NCI-H1694 treated with DMSO at 0.1 percent for 48 hours (cell line): ENCODE results near the gene ANKRD37.

ENCODE experiments used
- DNase-seq: peaks from one replicate; lab custom pipeline; 2025; lab: John Stamatoyannopoulos, UW

The ANKRD37 gene

DNA sequence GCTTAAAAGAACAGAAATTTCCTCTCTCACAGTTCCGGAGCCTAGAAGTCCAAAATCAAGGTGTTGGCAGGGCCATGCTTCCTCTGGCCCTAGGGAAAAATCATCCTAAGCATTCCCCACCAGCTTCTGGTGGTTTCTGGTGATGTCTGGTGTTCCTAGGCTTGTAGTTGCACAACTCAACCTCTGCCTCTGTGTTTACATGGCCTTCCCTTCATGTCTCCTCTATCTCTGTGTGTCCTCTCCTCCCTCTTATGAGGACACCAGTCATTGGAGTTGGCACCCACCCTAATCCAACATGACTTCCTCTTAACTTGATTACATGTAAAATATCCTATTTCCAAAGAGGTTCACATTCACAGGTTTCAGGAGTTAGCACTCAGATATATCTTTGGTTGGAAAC is 16.3 kb upstream of the ANKRD37 start:
- DNase-seq, result no peak

DNA sequence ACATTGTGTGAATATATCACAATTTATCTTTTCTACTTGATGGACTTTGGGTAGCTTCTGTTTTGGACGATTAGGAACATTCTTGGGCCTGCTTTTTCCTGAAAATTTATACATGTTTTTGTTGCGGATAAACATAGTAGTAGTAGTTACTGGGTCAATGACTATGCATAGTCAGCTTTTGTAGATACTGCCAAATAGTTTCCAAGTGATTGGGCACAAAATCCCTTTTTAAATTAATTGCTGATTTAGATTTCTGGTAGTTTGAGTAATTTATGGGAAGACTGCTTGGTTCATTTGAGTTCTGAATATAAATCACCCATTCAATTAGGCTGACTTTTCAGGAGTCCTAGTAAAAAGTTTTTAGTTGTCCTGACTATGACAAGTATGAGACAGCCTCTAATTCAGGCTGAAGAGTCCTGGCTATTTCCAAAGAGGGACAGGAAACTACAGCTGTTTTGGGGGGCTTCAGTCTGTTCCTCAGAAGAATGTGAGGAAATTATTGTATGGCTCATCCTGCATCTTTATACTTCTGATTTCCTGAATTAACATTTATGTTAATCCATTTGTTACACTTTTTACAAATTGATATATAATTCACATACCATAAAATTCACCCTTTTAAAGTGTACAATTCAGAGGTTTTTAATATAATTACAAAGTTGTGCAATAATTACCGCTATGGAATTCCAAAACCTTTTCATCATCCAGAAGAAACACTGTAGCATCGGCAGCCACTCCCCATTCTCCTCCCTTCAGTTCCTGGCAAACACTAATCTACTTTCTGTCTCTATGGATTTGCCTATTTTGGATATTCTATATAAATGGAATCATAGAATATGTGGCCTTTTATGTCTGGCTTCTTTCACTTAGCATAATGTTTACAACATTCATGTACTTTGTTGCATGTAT is 15.1 kb upstream of the ANKRD37 start:
- no peak for DNase-seq

- DNase-seq, result no peak
Measured at GRCh38 chr4:185382754-185383153, 13.9 kb upstream of the ANKRD37 start.

GRCh38 chr4:185383451-185383850 is 13.2 kb upstream of the ANKRD37 start:
- no peak for DNase-seq

DNA sequence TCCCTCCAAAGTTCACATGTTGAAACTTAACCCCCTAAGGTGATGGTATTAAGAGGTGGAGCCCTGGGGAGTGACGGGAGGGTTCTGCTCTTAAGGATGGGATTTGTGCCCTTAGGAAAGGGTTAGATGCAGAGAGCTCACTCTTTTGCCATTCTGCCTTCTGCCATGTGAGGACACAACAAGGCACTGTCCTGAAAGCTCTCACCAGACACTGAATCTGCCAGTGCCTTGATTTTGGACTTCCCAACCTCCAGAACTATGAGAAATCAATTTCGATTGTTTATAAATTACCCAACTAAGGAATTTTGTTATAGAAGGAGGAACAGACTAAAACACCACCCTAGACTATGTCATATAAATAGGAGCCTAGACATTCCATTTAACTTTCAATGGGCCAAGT is 12.6 kb upstream of the ANKRD37 start:
- no peak for DNase-seq

- DNase-seq, result no peak
Measured at GRCh38 chr4:185384930-185385331, 11.7 kb upstream of the ANKRD37 start.

GRCh38 chr4:185387957-185388356 is 8.7 kb upstream of the ANKRD37 start:
- DNase-seq, result no peak

DNA sequence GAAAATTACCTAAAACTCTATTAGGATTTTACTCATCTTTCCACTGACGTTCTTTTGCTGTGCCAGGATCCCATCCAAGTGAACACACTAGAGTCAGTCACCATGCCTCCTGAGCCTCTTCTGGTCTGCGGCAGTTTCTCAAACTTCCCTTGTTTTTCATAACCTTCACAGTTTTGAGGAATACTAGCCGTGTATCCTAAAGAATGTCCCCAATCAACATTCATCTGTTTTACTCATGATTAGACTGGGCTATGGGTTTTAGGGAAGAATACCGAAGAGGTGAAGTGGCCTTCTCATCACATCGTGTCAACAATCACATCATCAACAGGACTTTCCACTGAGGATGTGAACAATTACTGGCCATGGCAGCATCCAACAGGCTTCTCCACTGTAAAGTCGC is 5.7 kb upstream of the ANKRD37 start:
- DNase-seq, result no peak

GRCh38 chr4:185392156-185392555 is 4.5 kb upstream of the ANKRD37 start:
- DNase-seq, result no peak

DNA sequence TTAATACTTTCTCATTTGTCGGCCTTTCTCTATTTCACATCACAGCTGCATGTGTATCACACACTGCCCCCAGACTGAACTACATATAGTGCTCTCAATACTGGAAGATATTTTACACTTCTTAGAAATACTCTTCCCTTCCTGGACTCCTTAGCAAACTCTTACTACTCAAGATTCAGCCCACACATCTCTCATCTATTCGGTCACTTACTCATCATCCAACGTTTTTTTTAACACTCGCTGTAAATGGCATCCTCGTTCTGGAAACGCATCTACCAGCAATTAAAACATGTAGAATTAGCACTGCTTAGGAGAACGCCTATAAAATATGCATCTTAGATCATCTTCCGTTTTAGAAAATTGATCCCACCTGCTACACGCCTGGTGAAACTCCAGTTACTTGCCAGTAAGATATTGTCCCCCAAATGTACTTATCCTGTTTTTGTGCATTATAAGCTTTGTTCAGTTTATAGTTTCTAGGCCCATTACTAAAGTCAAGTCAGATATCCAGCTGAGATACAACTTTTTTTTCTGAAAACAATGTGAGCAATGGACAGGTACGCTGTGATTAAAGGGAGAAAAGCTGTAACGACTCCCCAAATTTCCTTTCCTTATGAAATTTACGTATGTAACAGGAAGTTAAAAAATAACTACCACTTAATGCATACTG is 1.9 kb upstream of the ANKRD37 start:
- DNase-seq, result no peak

DNA sequence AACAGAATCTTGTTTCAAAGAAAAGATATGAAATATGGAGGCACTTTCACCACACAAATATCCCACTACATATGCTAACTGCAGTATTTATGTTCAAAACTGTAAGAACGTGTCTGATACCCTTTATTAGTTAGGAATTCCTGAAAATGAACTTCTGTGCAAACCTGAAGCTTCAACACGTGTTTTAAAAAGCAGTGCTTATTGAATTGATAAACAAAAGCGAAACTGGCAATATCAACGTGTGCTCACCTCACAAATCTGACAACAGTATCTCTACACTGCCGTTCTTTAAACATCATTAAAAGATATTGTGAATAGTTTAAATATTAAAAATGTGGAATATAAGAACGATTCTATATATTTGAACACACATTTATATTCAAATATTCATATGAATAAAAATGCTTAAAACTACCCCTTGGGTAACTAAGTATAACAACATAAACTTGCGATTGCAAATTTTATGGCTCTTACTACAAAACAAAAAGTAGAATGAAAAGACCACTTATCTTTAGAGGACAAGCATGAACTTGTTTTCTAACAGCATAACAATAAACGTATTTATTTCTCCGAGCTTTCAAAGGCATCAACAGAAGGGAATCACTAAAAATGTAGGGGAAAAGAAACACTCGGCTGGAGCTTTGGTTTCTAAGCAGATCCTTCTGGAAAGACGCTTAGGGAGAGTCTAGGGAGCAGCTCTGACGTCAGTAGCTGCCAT is 1.2 kb upstream of the ANKRD37 start, which contains the start of gene LRP2BP:
Gene LRP2BP, minus strand, starts transcription at position 687 of the 718 bp plus-strand sequence. CDS start 17,738 bp downstream, outside the sequence.
- DNase-seq, result peak; percentile 15

- DNase-seq, result peak; percentile 88
Measured at GRCh38 chr4:185395956-185396723, 501 bp upstream of the ANKRD37 start.

- no peak for DNase-seq
Measured at GRCh38 chr4:185398618-185399017, 2.0 kb downstream of the ANKRD37 start.

GRCh38 chr4:185399466-185399865 is 2.8 kb downstream of the ANKRD37 start:
- no peak for DNase-seq

DNA sequence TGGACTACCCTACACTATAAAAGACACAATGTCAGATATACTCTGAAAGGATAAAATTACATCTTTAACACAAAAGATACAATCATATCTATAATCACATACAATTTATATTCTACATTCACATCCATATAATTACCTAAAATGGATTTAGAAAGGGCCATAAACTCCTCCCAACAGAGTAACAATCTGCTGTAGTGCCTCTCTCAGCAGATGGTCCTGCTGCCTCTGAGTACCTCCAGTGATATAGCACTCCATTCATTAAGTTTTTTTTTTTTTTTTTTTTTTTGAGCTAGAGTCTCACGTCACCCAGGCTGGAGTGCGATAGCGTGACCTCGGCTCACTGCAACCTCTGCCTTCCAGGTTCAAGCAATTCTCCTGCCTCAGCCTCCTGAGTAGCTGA is 7.4 kb downstream of the ANKRD37 start:
- DNase-seq, result peak; percentile 53

DNA sequence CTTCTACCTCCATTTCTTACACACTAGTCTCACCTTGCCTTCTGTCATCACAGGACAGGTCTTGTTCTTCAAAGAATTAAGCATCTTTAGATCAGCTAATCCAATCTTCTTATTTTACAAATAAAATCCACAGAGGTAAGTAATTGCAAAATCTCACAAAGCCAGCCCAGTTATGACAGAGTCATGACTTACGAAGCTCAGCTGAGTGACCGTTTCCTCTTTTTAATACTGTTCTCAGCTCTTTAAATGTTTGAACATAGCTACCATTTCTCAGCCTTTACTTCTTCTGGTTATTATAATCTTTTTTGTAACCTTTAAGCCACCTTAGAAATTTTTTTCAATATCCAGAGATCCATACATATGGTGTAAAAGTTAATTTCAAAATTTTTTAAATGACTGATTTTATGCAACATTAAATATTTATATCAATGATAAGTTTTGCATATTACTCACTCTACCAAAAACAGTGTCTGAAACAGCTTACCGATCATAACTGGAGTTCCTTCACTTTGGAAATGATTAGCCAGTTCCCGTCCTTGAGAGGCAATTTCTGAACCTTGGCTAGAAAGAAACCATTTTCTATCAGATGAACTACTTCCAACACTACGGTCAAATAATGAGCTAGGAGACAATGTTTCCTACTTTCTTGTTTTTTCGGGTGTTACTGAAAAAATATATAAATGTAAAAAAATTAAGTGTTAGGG is 8.8 kb downstream of the ANKRD37 start:
- no peak for DNase-seq

GRCh38 chr4:185408432-185408831 is 11.8 kb downstream of the ANKRD37 start:
- DNase-seq, result no peak

DNA sequence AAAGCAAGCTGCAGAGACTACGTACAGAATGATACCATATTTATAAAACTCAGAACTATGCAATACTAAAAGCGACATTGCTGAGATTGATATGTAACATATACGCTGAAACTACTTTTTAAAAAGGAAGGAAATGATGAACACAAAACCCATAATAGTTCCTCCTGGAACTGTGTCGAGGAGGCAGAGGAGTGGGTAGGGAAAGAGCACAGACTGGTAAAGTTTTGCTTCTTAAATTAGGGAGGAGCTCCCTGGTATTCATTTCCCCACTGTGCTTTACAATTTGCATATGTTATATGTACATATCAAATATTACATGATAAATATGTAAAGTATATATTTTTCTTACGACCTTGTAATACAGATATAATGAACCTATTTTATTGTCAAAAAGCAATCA is 15.2 kb downstream of the ANKRD37 start:
- DNase-seq, result no peak

DNA sequence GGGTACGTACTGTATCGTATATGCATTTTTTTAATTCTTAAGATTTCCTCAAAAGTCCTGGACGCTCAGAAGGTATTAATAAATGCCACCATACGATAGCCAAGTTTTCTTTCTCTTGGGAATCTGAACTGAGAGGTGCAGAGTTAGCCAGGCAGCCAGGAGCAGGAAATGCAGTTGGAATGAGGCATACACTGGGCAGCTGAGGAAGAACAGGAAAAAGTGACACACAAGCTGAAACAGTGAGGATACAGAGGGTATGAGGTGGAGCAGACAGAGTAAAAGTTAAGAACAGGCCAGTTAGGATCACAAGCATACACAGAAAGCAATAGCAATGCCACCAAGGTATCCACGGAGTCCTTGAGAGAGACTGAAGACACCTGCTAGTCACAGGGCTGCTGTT is 15.8 kb downstream of the ANKRD37 start:
- no peak for DNase-seq

GRCh38 chr4:185416955-185417354 is 20.3 kb downstream of the ANKRD37 start:
- DNase-seq, result no peak
